22Rv1 (cell line): ENCODE data around the gene PDPN.

Source experiments
- CTCF ChIP-seq: fragments of 450-650 bp; IDR thresholded peaks from 2 replicates; pipeline ENCODE4 v1.5.1; 2017; ENCODE audit warnings: mild to moderate bottlenecking
- ZFX ChIP-seq: fragments of 450-650 bp; IDR thresholded peaks from 2 replicates; pipeline ENCODE4 v1.6.1; 2017; ENCODE audit warnings: antibody characterized with exemption, borderline replicate concordance

GRCh38 chr1:13646521-13646920 is 62.9 kb downstream of the PDPN start:
- TF ChIP-seq CTCF (no peak), ZFX (no peak)
